H1 (cell line): ENCODE measurements around the gene SLC16A2. TPM values are rescaled to one million over a fixed set of nuclear protein-coding genes. Genes with fewer than 3 reads are reported as not detected.

Source experiments
- CTCF ChIA-PET: fragments of 300-600 bp; sonication (Branson Sonifier 250); formaldehyde crosslinking; loops from one replicate; lab custom pipeline; 2021; ENCODE audit not compliant: partially characterized antibody; lab: Charles Lee
- POLR2A ChIA-PET: fragments of 300-600 bp; sonication (Branson Sonifier 250); formaldehyde crosslinking; loops from one replicate; lab custom pipeline; 2021; ENCODE audit warnings: inconsistent platforms; ENCODE audit not compliant: partially characterized antibody; lab: Charles Lee
- DNase-seq, 2 experiments: peaks; one replicate each; pipeline versions ENCODE4 v3.0.0 to v3.0.0-alpha.2; 2010 to 2022; ENCODE audit warnings: low spot score in 2 of 2, low read depth in 1 of 2, mixed read lengths in 1 of 2
- FAIRE-seq: peaks from 2 replicates; lab custom pipeline; 2011; peaks lifted over from hg19 to GRCh38; lab: Jason Lieb, UNC
- H2AFZ ChIP-seq: 2 replicates; pipeline ENCODE4 v1.8.1; 2012; ENCODE audit warnings: low read length, inconsistent platforms
- H2AK5ac ChIP-seq: 2 replicates; pipeline ENCODE4 v1.6.1; 2013; ENCODE audit warnings: low read depth, low read length
- H2BK120ac ChIP-seq: replicated peaks from 2 replicates; pipeline ENCODE3; 2013; ENCODE audit warnings: low read depth, low read length, inconsistent platforms
- H2BK12ac ChIP-seq: 2 replicates; pipeline ENCODE4 v1.6.1; 2013; ENCODE audit warnings: low read depth, low read length
- H2BK15ac ChIP-seq: 2 replicates; pipeline ENCODE4 v1.6.1; 2013; ENCODE audit warnings: low read length
- H2BK20ac ChIP-seq: 2 replicates; pipeline ENCODE4 v1.6.1; 2013; ENCODE audit warnings: low read length
- H2BK5ac ChIP-seq: 2 replicates; pipeline ENCODE4 v1.6.1; 2013; ENCODE audit warnings: low read depth, low read length
- H3K14ac ChIP-seq: 2 replicates; pipeline ENCODE4 v1.6.1; 2013; ENCODE audit warnings: inconsistent platforms; ENCODE audit not compliant: insufficient read length
- H3K18ac ChIP-seq: 2 replicates; pipeline ENCODE4 v1.6.1; 2013; ENCODE audit warnings: low read length; ENCODE audit errors: extremely low read depth
- H3K23ac ChIP-seq: 2 replicates; pipeline ENCODE4 v1.6.1; 2013; ENCODE audit warnings: inconsistent platforms; ENCODE audit not compliant: insufficient read length
- H3K23me2 ChIP-seq: 2 replicates; pipeline ENCODE4 v1.6.1; 2013; ENCODE audit warnings: low read depth, low read length
- H3K27ac ChIP-seq: 2 replicates; pipeline ENCODE4 v1.6.1; 2011; ENCODE audit warnings: low read depth, low read length, inconsistent platforms
- H3K27me3 ChIP-seq, 4 experiments: replicated peaks in 1 of 4; 1 replicate in 1 of 4; 2 replicates in 3 of 4; pipeline versions ENCODE4 v1.6.1 to v1.8.1; 2011 to 2013; ENCODE audit warnings: low read length in 3 of 4, mild to moderate bottlenecking in 3 of 4, inconsistent platforms in 2 of 4, mixed read lengths in 2 of 4, moderate library complexity in 1 of 4; ENCODE audit not compliant: control insufficient read depth in 3 of 4, insufficient read depth in 3 of 4; ENCODE audit errors: extremely low read depth in 1 of 4
- H3K36me3 ChIP-seq, 4 experiments: 2 replicates each; pipeline versions ENCODE4 v1.6.1 to v1.8.1; 2011 to 2013; ENCODE audit warnings: mild to moderate bottlenecking in 4 of 4, low read length in 3 of 4, moderate library complexity in 2 of 4, control low read depth in 1 of 4, inconsistent platforms in 1 of 4; ENCODE audit not compliant: insufficient read depth in 4 of 4, control insufficient read depth in 2 of 4
- H3K4ac ChIP-seq: replicated peaks from 2 replicates; pipeline ENCODE3; 2013; ENCODE audit warnings: low read length, low read depth, mixed read lengths, inconsistent platforms; ENCODE audit not compliant: insufficient read length
- H3K4me1 ChIP-seq, 4 experiments: replicated peaks in 1 of 4; 1 replicate in 1 of 4; 2 replicates in 3 of 4; pipeline versions ENCODE4 v1.6.1 to v1.8.1; 2011 to 2013; ENCODE audit warnings: low read length in 3 of 4, inconsistent platforms in 2 of 4, mixed read lengths in 1 of 4; ENCODE audit not compliant: insufficient read depth in 4 of 4, control insufficient read depth in 3 of 4
- H3K4me2 ChIP-seq, 2 experiments: 2 replicates each; pipeline versions ENCODE4 v1.6.1 to v1.8.1; 2011 to 2013; ENCODE audit warnings: low read depth in 2 of 2, low read length in 2 of 2, control low read depth in 1 of 2, inconsistent platforms in 1 of 2, mild to moderate bottlenecking in 1 of 2; ENCODE audit not compliant: insufficient read depth in 1 of 2
- H3K4me3 ChIP-seq, 4 experiments: fragments of 200-600, 300-600 bp in 1 of 4; sonication (generic), shearing (Covaris generic), sonication (Bioruptor Twin) in 1 of 4; 2 replicates each; pipeline versions ENCODE4 v1.5.1 to v1.8.1; 2011 to 2016; ENCODE audit warnings: low read length in 4 of 4, low read depth in 3 of 4, control low read depth in 2 of 4, inconsistent platforms in 2 of 4, mild to moderate bottlenecking in 2 of 4, mixed read lengths in 1 of 4, moderate library complexity in 1 of 4; ENCODE audit not compliant: insufficient read depth in 2 of 4; ENCODE audit errors: extremely low read depth in 1 of 4
- H3K56ac ChIP-seq: replicated peaks from 2 replicates; pipeline ENCODE3; 2013; ENCODE audit warnings: low read depth, mild to moderate bottlenecking, mixed read lengths, low read length, inconsistent platforms; ENCODE audit not compliant: insufficient read length
- H3K79me1 ChIP-seq: 2 replicates; pipeline ENCODE4 v1.6.1; 2013; ENCODE audit warnings: low read depth, low read length, control low read depth
- H3K79me2 ChIP-seq, 2 experiments: 2 replicates each; pipeline versions ENCODE4 v1.6.1 to v1.8.1; 2012 to 2013; ENCODE audit warnings: low read length in 2 of 2, mild to moderate bottlenecking in 2 of 2, inconsistent platforms in 1 of 2; ENCODE audit not compliant: insufficient read depth in 2 of 2, control insufficient read depth in 1 of 2
- H3K9ac ChIP-seq, 4 experiments: replicated peaks in 1 of 4; 1 replicate in 1 of 4; 2 replicates in 3 of 4; pipeline versions ENCODE4 v1.6.1 to v1.8.1; 2011 to 2013; ENCODE audit warnings: low read depth in 3 of 4, low read length in 3 of 4, control low read depth in 2 of 4, mild to moderate bottlenecking in 2 of 4, moderate library complexity in 2 of 4, inconsistent platforms in 1 of 4; ENCODE audit errors: extremely low read depth in 1 of 4
- H3K9me3 ChIP-seq, 2 experiments: 2 replicates each; pipeline versions ENCODE4 v1.6.1 to v1.8.1; 2012 to 2013; ENCODE audit warnings: mild to moderate bottlenecking in 2 of 2, moderate library complexity in 2 of 2, control low read depth in 1 of 2, inconsistent platforms in 1 of 2, low read depth in 1 of 2, low read length in 1 of 2, mixed read lengths in 1 of 2; ENCODE audit not compliant: insufficient read depth in 2 of 2
- H4K20me1 ChIP-seq, 2 experiments: replicated peaks in 1 of 2; 2 replicates each; pipeline versions ENCODE3 to v1.8.1; 2011 to 2013; ENCODE audit warnings: inconsistent platforms in 2 of 2, low read length in 2 of 2, mild to moderate bottlenecking in 1 of 2; ENCODE audit not compliant: insufficient read depth in 2 of 2, control insufficient read depth in 1 of 2
- H4K5ac ChIP-seq: 2 replicates; pipeline ENCODE4 v1.6.1; 2013; ENCODE audit warnings: low read length, low read depth, mixed read lengths, inconsistent platforms; ENCODE audit not compliant: insufficient read length
- H4K8ac ChIP-seq: 2 replicates; pipeline ENCODE4 v1.8.0; 2013; ENCODE audit warnings: mild to moderate bottlenecking, moderate library complexity, low read length, inconsistent platforms; ENCODE audit not compliant: insufficient read depth; ENCODE audit errors: extremely low read depth
- H4K91ac ChIP-seq: replicated peaks from 2 replicates; pipeline ENCODE3; 2013; ENCODE audit warnings: low read length, mixed read lengths, inconsistent platforms; ENCODE audit not compliant: insufficient read length
- BACH1 ChIP-seq: IDR thresholded peaks from 2 replicates; pipeline ENCODE4 v1.6.1; 2012; ENCODE audit warnings: low read length, improper control_type of control experiment
- EP300 ChIP-seq, 2 experiments: IDR thresholded peaks; 1 replicate in 1 of 2; 2 replicates in 1 of 2; pipeline ENCODE4 v1.6.1; 2011 to 2012; ENCODE audit warnings: low read depth in 2 of 2, low read length in 2 of 2, mild to moderate bottlenecking in 2 of 2, borderline replicate concordance in 1 of 2, inconsistent platforms in 1 of 2, moderate library complexity in 1 of 2
- GTF2F1 ChIP-seq: IDR thresholded peaks from 2 replicates; pipeline ENCODE4 v1.6.1; 2012; ENCODE audit warnings: low read depth, low read length, improper control_type of control experiment, borderline replicate concordance
- RFX5 ChIP-seq: IDR thresholded peaks from 2 replicates; pipeline ENCODE4 v1.6.1; 2011; ENCODE audit warnings: low read depth, low read length, improper control_type of control experiment, borderline replicate concordance
- SRF ChIP-seq: IDR thresholded peaks from 2 replicates; pipeline ENCODE4 v1.6.1; 2011; ENCODE audit warnings: mild to moderate bottlenecking, low read depth, low read length, moderate library complexity
- WGBS, 2 experiments: shearing (Covaris generic) in 1 of 2; methylation state at CpG; one replicate each; pipeline versions ENCODE4 v1.1.6 to v1.1.7; 2013 to 2015; ENCODE audit warnings: low lambda C conversion rate in 2 of 2, mixed read lengths in 2 of 2, inconsistent platforms in 1 of 2, low coverage in 1 of 2, missing lambda C conversion rate in 1 of 2; ENCODE audit not compliant: insufficient replicate concordance in 2 of 2, insufficient coverage in 1 of 2, insufficient read length in 1 of 2; ENCODE audit errors: extremely low coverage in 1 of 2, missing lambda C conversion rate in 1 of 2; 5-methylcytosine and 5-hydroxymethylcytosine counted together
- polyA plus RNA-seq, 7 experiments: library from polyadenylated mRNA; depleted of rRNA in 3 of 7; stranded (reverse) in 5 of 7; unstranded in 2 of 7; fragments of >200 nt in 5 of 7; fragments of 200-250 nt in 2 of 7; gene quantifications; 1 replicate in 5 of 7; 2 replicates in 1 of 7; 4 replicates in 1 of 7; pipeline versions ENCODE4 v1.2.1 to v1.2.3, GENCODE V29; 2011 to 2013; ENCODE audit warnings: missing spikeins in 2 of 7, mixed read lengths in 2 of 7
- total RNA-seq: library from RNA; stranded (reverse); fragmentation: NEBNext Ultra II Directional; extraction: Animal tissue kit (Norgen Biotek cat#: 25700); gene quantifications from 2 replicates; pipeline ENCODE4 v1.2.1, GENCODE V29; 2021
- TF ChIP-seq, protein P1 (sequence below): IDR thresholded peaks from 2 replicates; pipeline ENCODE4 v1.6.1; 2012; ENCODE audit warnings: inconsistent platforms

SLC16A2 gene
- total and polyA plus RNA-seq, 2 of the 8 experiments (the other 6 are each of a cell fraction or from before 2014, with no cell fraction given): 24.4 to 32.2 TPM

DNA sequence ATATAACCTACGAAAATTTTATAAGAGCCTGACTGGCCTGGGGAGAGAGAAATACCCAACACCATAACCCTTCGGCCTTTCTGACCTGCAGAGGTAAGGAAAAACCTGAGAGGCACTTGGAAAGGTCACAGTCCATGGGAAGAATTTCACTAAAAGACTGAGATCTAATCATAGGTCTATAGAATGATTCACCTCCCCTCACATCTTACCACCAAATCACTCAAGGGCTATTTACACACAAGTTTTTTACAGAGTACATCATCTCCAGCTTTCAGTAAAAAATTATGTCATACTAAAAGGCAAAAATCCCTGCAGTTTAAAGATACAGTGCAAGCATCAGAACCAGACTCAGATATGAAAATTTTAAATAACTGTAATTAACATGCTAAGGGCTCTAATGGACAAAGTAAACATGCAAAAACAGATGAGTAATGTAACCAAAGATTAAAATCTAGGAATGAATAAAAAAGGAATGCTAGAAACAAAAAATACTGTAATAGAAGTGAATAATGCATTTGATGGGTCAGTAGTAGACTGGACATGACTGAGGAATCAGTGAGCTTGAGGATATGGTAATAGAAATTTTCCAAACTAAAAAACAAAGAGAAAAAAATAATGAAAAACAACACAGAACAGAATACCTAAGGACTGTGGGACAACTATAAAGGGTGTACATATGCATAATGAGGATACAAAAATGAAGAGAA, 32.1 kb upstream of the SLC16A2 start:
- POLR2A ChIA-PET: no interaction called here
- Histone ChIP-seq H3K79me2 (no peaks in the 10 kb centered on the region), H3K18ac (no peak overlapping the region), H3K23me2 (no peaks in the 10 kb centered on the region), H2AFZ (no peak overlapping the region), H4K20me1 (no peaks in the 10 kb centered on the region), H3K4me1 (no peaks in the 10 kb centered on the region), H2BK15ac (no peak overlapping the region), H3K9me3 (no peaks in the 10 kb centered on the region), H3K9ac (no peak overlapping the region), H2BK120ac (no peak overlapping the region), H4K91ac (no peak overlapping the region), H4K8ac (no peak overlapping the region), H4K5ac (no peak overlapping the region), H3K79me1 (no peaks in the 10 kb centered on the region), H3K36me3 (no peaks in the 10 kb centered on the region), H2AK5ac (no peak overlapping the region), H2BK12ac (no peak overlapping the region), H3K27ac (no peak overlapping the region), H3K23ac (no peak overlapping the region), H3K14ac (no peak overlapping the region), H3K4me3 (no peak overlapping the region), H3K4ac (no peak overlapping the region), H3K4me2 (no peak overlapping the region), H2BK5ac (no peak overlapping the region), H3K27me3 (no peaks in the 10 kb centered on the region), H2BK20ac (no peak overlapping the region), H3K56ac (no peak overlapping the region)
- DNase-seq (no peak), FAIRE-seq (no peak)
- 88% methylated on average over 2 of the region's 2 CpGs; no CpG with 5 or more reads in 1 of the 2 experiments for WGBS, 2 experiments
- TF ChIP-seq GTF2F1 (no peak), RFX5 (no peak), SRF (no peak), EP300 (IDR thresholded peaks at IDR 0.05; ENCODE audit: borderline replicate concordance in 1 of 2, low read depth in 2 of 2, low read length in 2 of 2) (no peak), BACH1 (no peak)
- TF ChIP-seq, protein P1, sequence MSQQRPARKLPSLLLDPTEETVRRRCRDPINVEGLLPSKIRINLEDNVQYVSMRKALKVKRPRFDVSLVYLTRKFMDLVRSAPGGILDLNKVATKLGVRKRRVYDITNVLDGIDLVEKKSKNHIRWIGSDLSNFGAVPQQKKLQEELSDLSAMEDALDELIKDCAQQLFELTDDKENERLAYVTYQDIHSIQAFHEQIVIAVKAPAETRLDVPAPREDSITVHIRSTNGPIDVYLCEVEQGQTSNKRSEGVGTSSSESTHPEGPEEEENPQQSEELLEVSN: no peak
- CTCF ChIA-PET: no interaction called here
